NB4 (cell line): ENCODE data around the gene SMARCC2.

Experiments used
- DNase-seq: peaks from one replicate; pipeline ENCODE4 v3.0.0; 2010; ENCODE audit warnings: low read depth
- H3K4me3 ChIP-seq: one replicate; pipeline ENCODE4 v1.5.1; 2011; ENCODE audit warnings: mild to moderate bottlenecking, low read depth, low read length, moderate library complexity
- CTCF ChIP-seq: IDR thresholded peaks from one replicate; pipeline ENCODE4 v1.5.1; 2012; ENCODE audit warnings: low read depth, low read length
- MAX ChIP-seq: IDR thresholded peaks from 2 replicates; pipeline ENCODE4 v1.6.1; 2011; ENCODE audit warnings: low read depth, low read length
- MYC ChIP-seq: IDR thresholded peaks from 2 replicates; pipeline ENCODE4 v1.6.1; 2011; ENCODE audit warnings: low read depth, low read length
- POLR2A ChIP-seq: IDR thresholded peaks from 2 replicates; pipeline ENCODE4 v1.6.1; 2011; ENCODE audit warnings: mild to moderate bottlenecking; ENCODE audit not compliant: insufficient read length; ENCODE audit errors: extremely low read depth

Gene SMARCC2

GRCh38 chr12:56150563-56150962 is 38.7 kb downstream of the SMARCC2 start:
- TF ChIP-seq MAX (no peak), CTCF (no peak), MYC (no peak), POLR2A (no peak)
- H3K4me3 ChIP-seq = no peak overlapping the region
- DNase-seq = no peak

GRCh38 chr12:56146492-56147460 is 42.5 kb downstream of the SMARCC2 start:
- H3K4me3 ChIP-seq = no peak overlapping the region
- DNase-seq = peak; percentile 39
- no peak for TF ChIP-seq MYC
- no peak for TF ChIP-seq POLR2A
- TF ChIP-seq MAX = no peak
- TF ChIP-seq CTCF = no peak

GRCh38 chr12:56145217-56145616 is 44.1 kb downstream of the SMARCC2 start:
- DNase-seq = no peak

GRCh38 chr12:56143870-56144269 is 45.4 kb downstream of the SMARCC2 start:
- TF ChIP-seq MYC (no peak), CTCF (no peak), POLR2A (no peak), MAX (no peak)
- no peak overlapping the region for H3K4me3 ChIP-seq
- no peak for DNase-seq

More at GRCh38 chr12:56145217-56145616, 44.1 kb downstream of the SMARCC2 start:
- no peak overlapping the region for H3K4me3 ChIP-seq
- TF ChIP-seq MYC (no peak), MAX (no peak), CTCF (no peak), POLR2A (no peak)

GRCh38 chr12:56143217-56143616 is 46.1 kb downstream of the SMARCC2 start:
- no peak for DNase-seq
- no peak for TF ChIP-seq CTCF
- no peak for TF ChIP-seq POLR2A
- TF ChIP-seq MAX = no peak
- no peak for TF ChIP-seq MYC

More at GRCh38 chr12:56143217-56143616, 46.1 kb downstream of the SMARCC2 start:
- H3K4me3 ChIP-seq = no peak overlapping the region
